IPS-18a (cell line): ENCODE results near the gene MCOLN3.

Experiments used
- H3K27ac ChIP-seq: one replicate; pipeline ENCODE4 v1.5.1; 2013; ENCODE audit warnings: low read length
- H3K27me3 ChIP-seq: one replicate; pipeline ENCODE4 v1.6.1; 2013; ENCODE audit warnings: mild to moderate bottlenecking, low read length; ENCODE audit not compliant: control insufficient read depth, insufficient read depth
- H3K36me3 ChIP-seq: one replicate; pipeline ENCODE4 v1.6.1; 2013; ENCODE audit warnings: low read depth, low read length; ENCODE audit not compliant: control insufficient read depth
- H3K4me1 ChIP-seq: one replicate; pipeline ENCODE4 v1.6.1; 2013; ENCODE audit warnings: low read depth, low read length; ENCODE audit not compliant: control insufficient read depth
- H3K4me3 ChIP-seq: one replicate; pipeline ENCODE4 v1.5.1; 2013; ENCODE audit warnings: low read length
- H3K9ac ChIP-seq: one replicate; pipeline ENCODE4 v1.6.1; 2013; ENCODE audit warnings: mild to moderate bottlenecking, low read length, moderate library complexity
- H3K9me3 ChIP-seq: one replicate; pipeline ENCODE4 v1.6.1; 2013; ENCODE audit warnings: low read depth, low read length; ENCODE audit not compliant: control insufficient read depth

Gene MCOLN3

DNA sequence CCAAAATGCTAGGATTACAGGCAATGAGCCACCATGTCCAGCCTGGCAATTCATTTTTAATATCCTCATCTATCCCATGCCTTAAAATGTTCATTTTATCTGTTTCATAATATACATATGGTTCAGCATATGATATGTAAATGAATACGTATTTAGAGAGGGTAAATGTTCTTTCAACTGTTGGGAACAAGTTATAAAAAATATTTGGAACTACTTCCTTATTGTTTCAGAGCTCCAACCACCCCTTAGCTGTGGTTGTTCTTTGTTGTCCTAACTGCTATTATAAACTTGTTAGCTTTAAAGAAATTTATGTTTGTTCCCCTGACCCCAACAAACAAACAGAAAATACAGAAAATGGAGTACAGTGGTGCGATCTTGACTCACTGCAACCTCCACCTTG is 65.9 kb downstream of the MCOLN3 start:
- H3K9ac ChIP-seq = no peak overlapping the region
- H3K9me3 ChIP-seq = no peaks in the 10 kb centered on the region
- H3K4me1 ChIP-seq = no peaks in the 10 kb centered on the region
- no peak overlapping the region for H3K4me3 ChIP-seq
- no peak overlapping the region for H3K27ac ChIP-seq
- no peaks in the 10 kb centered on the region for H3K36me3 ChIP-seq
- H3K27me3 ChIP-seq = no peaks in the 10 kb centered on the region

- H3K27ac ChIP-seq = no peak overlapping the region
- no peaks in the 10 kb centered on the region for H3K36me3 ChIP-seq
- H3K9me3 ChIP-seq = no peaks in the 10 kb centered on the region
- H3K9ac ChIP-seq = no peak overlapping the region
- H3K27me3 ChIP-seq = no peaks in the 10 kb centered on the region
- no peak overlapping the region for H3K4me3 ChIP-seq
- H3K4me1 ChIP-seq = peaks cover 4% of the 10 kb centered on the region
Measured at GRCh38 chr1:84975035-84975434, 73.3 kb downstream of the MCOLN3 start.

- Histone ChIP-seq H3K36me3 (no peaks in the 10 kb centered on the region), H3K4me3 (no peak overlapping the region), H3K27ac (no peak overlapping the region), H3K9ac (no peak overlapping the region), H3K9me3 (no peaks in the 10 kb centered on the region), H3K27me3 (no peaks in the 10 kb centered on the region), H3K4me1 (peaks cover 4% of the 10 kb centered on the region)
Measured at GRCh38 chr1:84973498-84974334, 74.6 kb downstream of the MCOLN3 start.

GRCh38 chr1:84972377-84972987 is 75.8 kb downstream of the MCOLN3 start:
- peaks cover 4% of the 10 kb centered on the region for H3K4me1 ChIP-seq
- no peaks in the 10 kb centered on the region for H3K9me3 ChIP-seq
- no peak overlapping the region for H3K4me3 ChIP-seq
- no peaks in the 10 kb centered on the region for H3K27me3 ChIP-seq
- no peaks in the 10 kb centered on the region for H3K36me3 ChIP-seq
- no peak overlapping the region for H3K27ac ChIP-seq
- no peak overlapping the region for H3K9ac ChIP-seq

- no peak overlapping the region for H3K9ac ChIP-seq
- H3K4me1 ChIP-seq = peaks cover 4% of the 10 kb centered on the region
- H3K27me3 ChIP-seq = no peaks in the 10 kb centered on the region
- H3K27ac ChIP-seq = no peak overlapping the region
- H3K36me3 ChIP-seq = no peaks in the 10 kb centered on the region
- H3K4me3 ChIP-seq = no peak overlapping the region
- H3K9me3 ChIP-seq = no peaks in the 10 kb centered on the region
Measured at GRCh38 chr1:84971957-84972356, 76.3 kb downstream of the MCOLN3 start.

- Histone ChIP-seq H3K4me1 (peaks cover 4% of the 10 kb centered on the region), H3K27me3 (no peaks in the 10 kb centered on the region), H3K36me3 (no peaks in the 10 kb centered on the region), H3K27ac (no peak overlapping the region), H3K4me3 (no peak overlapping the region), H3K9ac (no peak overlapping the region), H3K9me3 (no peaks in the 10 kb centered on the region)
Measured at GRCh38 chr1:84969489-84970250, 78.6 kb downstream of the MCOLN3 start.

GRCh38 chr1:84968865-84969264 is 79.4 kb downstream of the MCOLN3 start:
- no peaks in the 10 kb centered on the region for H3K27me3 ChIP-seq

GRCh38 chr1:84968101-84968500 is 80.2 kb downstream of the MCOLN3 start:
- H3K4me3 ChIP-seq = no peak overlapping the region
- no peaks in the 10 kb centered on the region for H3K9me3 ChIP-seq
- no peaks in the 10 kb centered on the region for H3K36me3 ChIP-seq
- no peaks in the 10 kb centered on the region for H3K27me3 ChIP-seq
- H3K9ac ChIP-seq = no peak overlapping the region
- H3K27ac ChIP-seq = no peak overlapping the region
- H3K4me1 ChIP-seq = no peaks in the 10 kb centered on the region

More at GRCh38 chr1:84968865-84969264, 79.4 kb downstream of the MCOLN3 start:
- Histone ChIP-seq H3K4me3 (no peak overlapping the region), H3K36me3 (no peaks in the 10 kb centered on the region), H3K9me3 (no peaks in the 10 kb centered on the region), H3K4me1 (peaks cover 3% of the 10 kb centered on the region), H3K9ac (no peak overlapping the region), H3K27ac (no peak overlapping the region)
